HG02763 (cell line): Measurements from ENCODE around the gene NUDCD2.
A peak's percentile ranks its signal among the peaks of the same experiment; 100 is the strongest.

Experiments used
- ATAC-seq: cut with Tn5 transposase; IDR thresholded peaks from one replicate; pipeline ENCODE4 v1.9.1; 2021; ENCODE audit warnings: mild to moderate bottlenecking, moderate library complexity; ENCODE audit not compliant: unreplicated experiment

The NUDCD2 gene

GRCh38 chr5:163459819-163460561 lies at the start of gene NUDCD2:
TSS of gene NUDCD2 (minus strand) at chr5:163460102. CDS start at chr5:163460050, 52 bp downstream.
- ATAC-seq = peak; percentile 83

- no peak for ATAC-seq
These were observed 49.5 kb upstream of the NUDCD2 start for GRCh38 chr5:163509291-163509951.

- ATAC-seq = no peak
These were observed 48.9 kb upstream of the NUDCD2 start for GRCh38 chr5:163508753-163509152.

GRCh38 chr5:163506726-163507125 lies 46.8 kb upstream of the NUDCD2 start:
- no peak for ATAC-seq

- peak; percentile 5 for ATAC-seq
These were observed 46.2 kb upstream of the NUDCD2 start for GRCh38 chr5:163506095-163506457.

GRCh38 chr5:163505368-163506094 lies 45.6 kb upstream of the NUDCD2 start, which contains the start of gene MAT2B:
TSS of gene MAT2B (plus strand) at chr5:163505619. CDS start at chr5:163505687, 68 bp downstream.
- ATAC-seq = peak; percentile 90

GRCh38 chr5:163505049-163505367 lies 45.1 kb upstream of the NUDCD2 start:
- no peak for ATAC-seq

GRCh38 chr5:163504079-163504931 lies 44.4 kb upstream of the NUDCD2 start:
- ATAC-seq = no peak

GRCh38 chr5:163503106-163504078 lies 43.5 kb upstream of the NUDCD2 start:
- ATAC-seq = no peak

GRCh38 chr5:163502521-163502920 lies 42.6 kb upstream of the NUDCD2 start:
- ATAC-seq = no peak

GRCh38 chr5:163498886-163499285 lies 39.0 kb upstream of the NUDCD2 start:
- ATAC-seq = no peak

- no peak for ATAC-seq
These were observed 37.4 kb upstream of the NUDCD2 start for GRCh38 chr5:163497315-163497714.

GRCh38 chr5:163496286-163496685 lies 36.4 kb upstream of the NUDCD2 start:
- ATAC-seq = no peak

- no peak for ATAC-seq
These were observed 29.8 kb upstream of the NUDCD2 start for GRCh38 chr5:163489745-163490075.

- no peak for ATAC-seq
These were observed 29.3 kb upstream of the NUDCD2 start for GRCh38 chr5:163489055-163489744.

- no peak for ATAC-seq
These were observed 19.0 kb upstream of the NUDCD2 start for GRCh38 chr5:163478982-163479271.

GRCh38 chr5:163478126-163478981 lies 18.5 kb upstream of the NUDCD2 start:
- no peak for ATAC-seq

- ATAC-seq = no peak
These were observed 15.5 kb upstream of the NUDCD2 start for GRCh38 chr5:163475411-163475810.
